ENCODE data around the gene BEAN1.

DNA sequence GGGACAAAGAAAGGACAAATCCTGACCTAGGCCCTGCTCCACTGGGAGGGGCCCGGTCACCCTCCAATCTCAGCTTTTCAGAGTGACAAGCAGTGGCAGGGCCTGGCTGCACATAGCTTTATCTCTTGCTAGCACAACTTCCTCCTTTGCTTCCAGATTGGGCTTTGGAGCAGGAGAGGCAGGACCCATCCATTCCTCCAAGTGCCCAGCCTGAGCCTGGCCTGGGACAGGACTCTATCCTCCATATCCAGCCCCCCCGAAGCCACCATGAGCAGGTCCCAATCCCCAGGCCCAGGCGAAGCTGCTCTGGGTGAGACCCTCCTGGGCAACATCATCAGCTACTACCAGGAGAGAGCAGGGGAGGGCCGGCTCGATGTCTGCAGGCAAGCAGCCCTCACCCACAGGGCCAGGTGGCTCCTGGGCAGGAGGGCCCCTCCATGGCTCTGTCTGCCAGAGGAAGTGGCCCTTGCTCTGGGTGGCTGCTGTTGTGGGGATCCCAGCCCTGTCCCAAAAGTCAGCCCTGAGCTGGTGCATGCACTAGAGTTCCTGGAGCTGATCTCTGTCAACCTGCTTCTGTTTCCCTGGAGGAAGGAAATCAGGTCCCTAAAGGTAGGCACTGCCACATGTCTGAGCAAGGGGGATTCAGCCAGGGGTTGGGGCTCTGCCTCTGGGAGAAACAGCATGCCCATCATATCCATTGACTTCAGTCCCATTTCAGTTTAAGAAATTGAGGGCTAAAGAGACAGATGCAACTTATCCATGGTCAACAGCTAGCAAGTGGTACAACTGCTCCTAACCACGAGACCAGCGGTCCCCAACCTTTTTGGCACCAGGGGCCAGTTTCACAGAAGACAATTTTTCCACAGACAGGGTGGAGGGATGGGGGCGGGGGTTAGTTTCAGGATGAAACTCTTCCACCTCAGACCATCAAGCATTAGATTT is 64.0 kb downstream of the BEAN1 start:
- TF ChIP-seq CTCF (IDR thresholded peaks at IDR 0.05): no peak
- TF ChIP-seq POLR2A (IDR thresholded peaks at IDR 0.05): no peak

Data from Peyer's patch (tissue), 4 donors.